ENCODE results near the gene DLEC1. TPM values are rescaled to one million over a fixed set of nuclear protein-coding genes. Genes with fewer than 3 reads are reported as not detected.

The DLEC1 gene
- total RNA-seq, 2 experiments from 2014 or later = 0.20 to 0.36 TPM

DNA sequence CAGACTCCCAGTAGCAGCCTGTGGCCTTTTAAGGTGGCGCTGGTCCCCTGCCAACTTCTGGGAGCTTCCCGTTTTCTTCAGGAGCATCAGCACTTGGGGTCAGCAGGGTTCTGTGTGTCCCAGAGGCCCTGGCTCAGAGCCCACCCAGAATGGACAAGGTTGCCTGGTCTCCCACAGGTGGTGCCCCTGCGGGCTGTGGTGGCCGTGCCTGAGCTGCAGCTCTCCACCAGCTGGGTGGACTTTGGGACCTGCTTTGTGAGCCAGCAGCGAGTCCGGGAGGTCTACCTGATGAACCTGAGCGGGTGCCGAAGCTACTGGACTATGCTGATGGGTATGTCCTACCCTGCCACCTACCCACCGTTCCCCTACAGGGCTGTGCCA, 82.4 kb downstream of the DLEC1 start:
- no peak for DNase-seq
- H3K9me3 Mint-ChIP-seq = no peaks in the 10 kb centered on the region
- H3K4me3 Mint-ChIP-seq = no peak overlapping the region
- CTCF ChIA-PET = interaction anchor here (1.7 kb wide), 1 partner anchor 10 kb away, joined by 4 read pairs; no protein-coding TSS in a partner anchor
- no peak for ATAC-seq
- no peaks in the 10 kb centered on the region for H3K27me3 Mint-ChIP-seq
- peaks cover 11% of the 10 kb centered on the region for H3K4me1 Mint-ChIP-seq (ENCODE audit: low read depth)
- POLR2A ChIA-PET = interaction anchor here (0.6 to 0.8 kb wide), 2 partner anchors 57 to 116 kb away, joined by 3 read pairs; no protein-coding TSS in a partner anchor
- intact Hi-C loops (cut with micrococcal nuclease) = no loop called here
- H3K27ac Mint-ChIP-seq = no peak overlapping the region
- H3K36me3 Mint-ChIP-seq (ENCODE audit: low read depth) = peaks cover 31% of the 10 kb centered on the region
- TF ChIP-seq, protein P1, sequence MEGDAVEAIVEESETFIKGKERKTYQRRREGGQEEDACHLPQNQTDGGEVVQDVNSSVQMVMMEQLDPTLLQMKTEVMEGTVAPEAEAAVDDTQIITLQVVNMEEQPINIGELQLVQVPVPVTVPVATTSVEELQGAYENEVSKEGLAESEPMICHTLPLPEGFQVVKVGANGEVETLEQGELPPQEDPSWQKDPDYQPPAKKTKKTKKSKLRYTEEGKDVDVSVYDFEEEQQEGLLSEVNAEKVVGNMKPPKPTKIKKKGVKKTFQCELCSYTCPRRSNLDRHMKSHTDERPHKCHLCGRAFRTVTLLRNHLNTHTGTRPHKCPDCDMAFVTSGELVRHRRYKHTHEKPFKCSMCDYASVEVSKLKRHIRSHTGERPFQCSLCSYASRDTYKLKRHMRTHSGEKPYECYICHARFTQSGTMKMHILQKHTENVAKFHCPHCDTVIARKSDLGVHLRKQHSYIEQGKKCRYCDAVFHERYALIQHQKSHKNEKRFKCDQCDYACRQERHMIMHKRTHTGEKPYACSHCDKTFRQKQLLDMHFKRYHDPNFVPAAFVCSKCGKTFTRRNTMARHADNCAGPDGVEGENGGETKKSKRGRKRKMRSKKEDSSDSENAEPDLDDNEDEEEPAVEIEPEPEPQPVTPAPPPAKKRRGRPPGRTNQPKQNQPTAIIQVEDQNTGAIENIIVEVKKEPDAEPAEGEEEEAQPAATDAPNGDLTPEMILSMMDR (IDR thresholded peaks at IDR 0.05) = no peak

DNA sequence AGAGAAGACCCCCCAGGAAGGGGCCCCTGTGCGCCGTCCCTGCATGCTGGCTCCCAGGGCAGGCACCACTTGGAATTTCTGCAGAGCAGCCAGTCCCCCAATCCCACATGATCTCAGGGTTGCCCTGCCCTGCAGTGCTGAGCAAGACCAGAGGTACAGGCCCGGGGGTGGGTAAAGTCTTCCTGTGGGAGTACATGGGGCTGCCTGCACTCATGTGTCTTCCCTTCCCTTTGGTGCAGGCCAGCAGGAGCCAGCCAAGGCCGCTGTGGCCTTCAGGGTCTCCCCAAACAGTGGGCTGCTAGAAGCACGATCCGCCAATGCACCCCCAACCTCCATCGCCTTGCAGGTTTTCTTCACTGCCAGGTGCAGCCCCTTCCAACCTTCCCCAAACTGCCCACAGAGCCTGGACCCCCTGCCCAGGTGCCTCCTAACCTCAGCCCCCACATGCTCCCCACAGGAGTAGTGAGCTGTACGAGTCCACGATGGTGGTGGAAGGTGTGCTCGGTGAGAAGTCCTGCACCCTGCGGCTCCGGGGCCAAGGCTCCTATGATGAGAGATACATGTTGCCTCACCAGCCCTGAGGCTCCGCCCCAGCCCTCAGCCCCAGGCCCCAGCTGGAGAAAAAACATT, 82.9 kb downstream of the DLEC1 start:
- peaks cover 35% of the 10 kb centered on the region for H3K36me3 Mint-ChIP-seq (ENCODE audit: low read depth)
- TF ChIP-seq, protein P1 (IDR thresholded peaks at IDR 0.05) = no peak
- POLR2A ChIA-PET = no interaction called here
- CTCF ChIA-PET = no interaction called here
- no peaks in the 10 kb centered on the region for H3K27me3 Mint-ChIP-seq
- intact Hi-C loops (cut with micrococcal nuclease) = no loop called here
- no peak overlapping the region for H3K27ac Mint-ChIP-seq
- H3K9me3 Mint-ChIP-seq = no peaks in the 10 kb centered on the region
- peaks cover 11% of the 10 kb centered on the region for H3K4me1 Mint-ChIP-seq (ENCODE audit: low read depth)
- DNase-seq (no peak), ATAC-seq (no peak)
- H3K4me3 Mint-ChIP-seq = no peak overlapping the region

DNA sequence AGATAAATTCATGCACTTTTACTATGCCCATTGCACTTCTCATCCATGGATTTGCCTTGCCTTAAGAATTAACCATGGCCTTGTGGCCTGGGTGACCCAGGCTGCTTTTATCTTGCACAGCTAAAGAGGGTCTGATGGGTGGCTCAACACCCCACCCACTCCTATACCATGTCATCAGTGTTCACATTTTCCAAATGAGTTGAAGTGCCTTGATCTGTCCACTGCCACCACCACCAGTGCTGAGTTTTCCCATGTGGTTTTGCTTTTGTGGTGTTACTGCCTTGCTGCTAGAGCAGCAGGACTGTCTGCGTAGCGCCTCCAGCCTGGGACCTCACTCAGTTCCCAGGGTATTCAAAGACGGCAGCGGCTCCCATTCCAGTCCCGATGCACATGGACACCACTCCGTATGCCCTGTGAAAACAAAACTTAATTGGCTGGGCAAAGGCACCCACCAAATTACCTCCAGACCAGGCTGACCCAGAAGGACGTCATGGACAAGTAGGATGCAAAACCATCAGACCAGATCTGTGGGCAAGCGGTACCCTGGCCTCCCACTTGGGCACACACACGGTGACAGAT, 83.8 kb downstream of the DLEC1 start:
- TF ChIP-seq, protein P1 (IDR thresholded peaks at IDR 0.05) = no peak
- Mint-ChIP-seq H3K27ac (peak overlapping the region; percentile 27), H3K4me1 (ENCODE audit: low read depth) (peaks cover 11% of the 10 kb centered on the region), H3K36me3 (ENCODE audit: low read depth) (peaks cover 37% of the 10 kb centered on the region), H3K4me3 (no peak overlapping the region), H3K9me3 (no peaks in the 10 kb centered on the region), H3K27me3 (no peaks in the 10 kb centered on the region)
- ATAC-seq = no peak
- ChIA-PET CTCF (no interaction called here), POLR2A (no interaction called here)
- DNase-seq = no peak
- intact Hi-C loops (cut with micrococcal nuclease) = no loop called here

DNA sequence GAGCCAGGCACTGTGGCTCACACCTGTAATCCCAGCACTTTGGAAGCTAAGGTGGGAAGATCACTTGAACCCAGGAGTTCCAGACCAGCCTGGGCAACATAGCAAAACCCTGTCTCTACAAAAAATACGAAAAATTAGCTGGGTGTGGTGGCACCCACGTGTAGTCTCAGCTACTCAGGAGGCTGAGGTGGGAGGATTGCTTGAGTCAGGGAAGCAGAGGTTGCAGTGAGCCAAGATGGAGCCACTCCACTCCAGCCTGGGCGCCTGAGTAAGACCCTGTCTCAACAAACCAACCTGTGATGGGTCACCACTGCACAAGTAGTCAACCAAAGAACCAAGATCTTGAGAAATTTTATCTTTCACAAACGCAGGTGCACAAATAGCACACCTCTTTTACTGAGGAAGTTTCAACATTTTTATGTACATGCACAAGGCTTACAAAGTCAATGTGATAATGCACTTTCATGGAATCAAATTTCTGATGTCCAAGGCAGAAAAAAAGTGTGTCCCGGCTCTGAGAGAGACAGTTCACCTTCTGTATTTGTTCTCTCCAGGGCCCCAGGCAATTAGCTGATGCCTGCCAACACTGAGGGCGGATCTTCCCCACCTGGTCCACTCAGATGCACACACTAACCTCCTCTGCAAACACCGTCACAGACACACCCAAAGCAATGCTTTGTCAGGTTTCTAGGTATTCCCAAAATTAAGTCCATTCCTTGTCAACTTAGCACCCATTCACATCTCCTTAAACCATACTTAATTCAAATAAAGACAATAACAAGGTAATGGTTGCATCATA, 85.5 kb downstream of the DLEC1 start:
- intact Hi-C loops (cut with micrococcal nuclease) = no loop called here
- ChIA-PET CTCF (interaction anchor here (1.5 kb wide), 1 partner anchor 222 kb away, joined by 5 read pairs; the partner anchor contains the start of gene XYLB), POLR2A (no interaction called here)
- peak overlapping the region; percentile 8 for H3K27ac Mint-ChIP-seq
- H3K36me3 Mint-ChIP-seq (ENCODE audit: low read depth) = peaks cover 43% of the 10 kb centered on the region
- H3K27me3 Mint-ChIP-seq = no peaks in the 10 kb centered on the region
- ATAC-seq (no peak), DNase-seq (no peak)
- peaks cover 5% of the 10 kb centered on the region for H3K4me1 Mint-ChIP-seq (ENCODE audit: low read depth)
- H3K9me3 Mint-ChIP-seq = no peaks in the 10 kb centered on the region
- TF ChIP-seq, protein P1 (IDR thresholded peaks at IDR 0.05) = no peak
- no peak overlapping the region for H3K4me3 Mint-ChIP-seq

Data from activated CD8-positive, alpha-beta T cell treated with anti-CD3 and anti-CD28 coated beads for 36 hours (primary cell).